Adrenal gland (tissue), 12 donors: ENCODE data around the gene TAF1C. TPM values are rescaled to one million over a fixed set of nuclear protein-coding genes. Genes with fewer than 3 reads are reported as not detected.

Experiments used
- DNase-seq, 7 donors: peaks; one replicate each; pipeline ENCODE4 v3.0.0-alpha.2; 2019 to 2020
- H3K27ac ChIP-seq, 5 donors: fragments of 200-600 bp; sonication (generic) in 4 of 5; 1 replicate in 3 of 5; 2 replicates in 2 of 5; pipeline versions ENCODE4 v1.5.1 to v1.8.0; 2016 to 2020; ENCODE audit warnings: mild to moderate bottlenecking in 1 of 5
- H3K27me3 ChIP-seq: fragments of 200-600 bp; 2 replicates; pipeline ENCODE4 v1.8.0; 2021
- H3K36me3 ChIP-seq, 2 donors: fragments of 200-600 bp; replicated peaks in 1 of 2; 1 replicate in 1 of 2; 2 replicates in 1 of 2; pipeline versions ENCODE4 v1.5.1 to v1.8.0; 2018 to 2022
- H3K4me1 ChIP-seq, 2 donors: fragments of 200-600 bp; replicated peaks in 1 of 2; 1 replicate in 1 of 2; 2 replicates in 1 of 2; pipeline versions ENCODE4 v1.5.1 to v1.8.0; 2018 to 2021
- H3K4me3 ChIP-seq, 4 donors: fragments of 200-600 bp; sonication (generic) in 3 of 4; one replicate each; pipeline ENCODE4 v1.5.1; 2016 to 2018
- H3K9me3 ChIP-seq, 3 donors: fragments of 200-600 bp; sonication (generic) in 1 of 3; replicated peaks in 1 of 3; 1 replicate in 2 of 3; 2 replicates in 1 of 3; pipeline versions ENCODE4 v1.5.1 to v1.8.0; 2016 to 2021
- POLR2A ChIP-seq, 2 donors: fragments of 450-650 bp; IDR thresholded peaks; one replicate each; pipeline ENCODE4 v1.6.1; 2017; ENCODE audit warnings: antibody characterized with exemption in 2 of 2, mild to moderate bottlenecking in 2 of 2, moderate library complexity in 1 of 2
- WGBS, 4 donors: extraction: QIAGEN DNeasy Blood & Tissue Kit in 2 of 4; methylation state at CpG; one replicate each; pipeline versions ENCODE4 v1.1.5 to v1.1.7; 2013 to 2017; 5-methylcytosine and 5-hydroxymethylcytosine counted together
- intact Hi-C, 2 donors: fragments of 100-400 bp; cut with DNase I; formaldehyde crosslinking; loops; one replicate each; pipeline versions ENCODE4 v1.14.1 to v1.15.0; 2022 to 2023
- polyA plus RNA-seq, 3 donors: library from polyadenylated mRNA; stranded (reverse); fragments of 200-250 nt in 2 of 3; fragments of 350-450 nt in 1 of 3; fragmentation: Illumina TruSeq in 1 of 3; extraction: RNeasy Lipid Tissue Mini Kit (QIAGEN cat#74804) in 1 of 3; gene quantifications; one replicate each; pipeline ENCODE4 v1.2.3, GENCODE V29; 2013 to 2014
- total RNA-seq, 9 donors: library from RNA; depleted of rRNA in 4 of 9; stranded (reverse); fragments of >200 nt in 4 of 9; fragments of 120-200 nt in 1 of 9; fragmentation: NEBNext Ultra II Directional in 1 of 9; extraction: Animal tissue kit (Norgen Biotek cat#: 25700) in 1 of 9; gene quantifications; one replicate each; pipeline versions ENCODE4 v1.1.0 to v1.2.4, GENCODE V29; 2013 to 2023
- TF ChIP-seq, protein P1 (sequence below), 6 experiments: fragments of 450-650 bp in 4 of 6; fragments of 200-600 bp in 2 of 6; sonication (generic) in 1 of 6; IDR thresholded peaks; 1 replicate in 5 of 6; 2 replicates in 1 of 6; pipeline versions ENCODE4 v1.5.1 to v1.8.0; 2016 to 2021; ENCODE audit warnings: antibody characterized with exemption in 6 of 6, mild to moderate bottlenecking in 2 of 6, moderate library complexity in 1 of 6
- donor health status: healthy with polysubstance abuse.
- donor health status: Bipolar disorder and iron deficiency.
- donor health status: DM: yes; HTN: yes; CAD: no.
- donor health status: DM: no; HTN: no; CAD: no.
- donor health status: DM: no; HTN: no; CAD: no.
- donor health status: DM: yes; HTN: yes; CAD: no.

The TAF1C gene
- total and polyA plus RNA-seq, 12 donors: 6.4 to 205 (median 40.1) TPM

DNA sequence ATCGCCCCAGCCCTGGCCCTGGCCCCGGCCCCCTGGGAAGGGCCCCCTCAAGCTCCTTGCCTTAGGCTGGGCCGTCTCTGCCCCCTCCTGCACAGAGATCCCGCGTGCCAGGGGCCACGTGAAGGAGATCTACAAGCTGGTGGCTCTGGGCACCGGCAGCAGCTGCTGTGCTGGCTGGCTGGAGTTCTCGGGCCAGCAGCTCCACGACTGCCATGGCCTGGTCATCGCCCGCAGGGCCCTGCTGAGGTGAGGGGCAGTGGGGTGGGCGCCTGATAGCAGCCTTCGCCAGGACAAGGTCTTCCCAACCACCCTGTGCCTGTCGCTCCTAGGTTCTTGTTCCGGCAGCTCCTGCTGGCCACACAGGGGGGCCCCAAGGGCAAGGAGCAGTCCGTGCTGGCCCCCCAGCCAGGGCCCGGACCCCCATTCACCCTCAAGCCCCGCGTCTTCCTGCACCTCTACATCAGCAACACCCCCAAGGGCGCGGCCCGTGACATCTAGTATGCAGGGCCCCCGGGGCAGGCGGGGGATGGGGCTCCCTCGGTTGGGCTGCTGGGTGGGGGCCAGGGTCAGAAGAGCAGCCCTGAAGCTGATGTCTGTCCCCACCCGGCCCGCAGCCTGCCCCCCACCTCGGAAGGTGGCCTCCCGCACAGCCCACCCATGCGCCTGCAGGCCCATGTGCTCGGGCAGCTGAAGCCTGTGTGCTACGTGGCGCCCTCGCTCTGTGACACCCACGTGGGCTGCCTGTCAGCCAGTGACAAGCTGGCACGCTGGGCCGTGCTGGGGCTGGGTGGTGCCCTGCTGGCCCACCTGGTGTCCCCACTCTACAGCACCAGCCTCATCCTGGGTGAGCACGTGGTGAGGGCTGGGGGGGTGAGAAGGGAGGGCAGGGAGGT, 8.6 kb upstream of the TAF1C start:
- Histone ChIP-seq H3K27ac (no peak overlapping the region), H3K9me3 (no peaks in the 10 kb centered on the region), H3K4me3 (no peak overlapping the region), H3K4me1 (no peaks in the 10 kb centered on the region), H3K36me3 (no peaks in the 10 kb centered on the region), H3K27me3 (no peaks in the 10 kb centered on the region)
- intact Hi-C loops: no loop called here
- WGBS, 4 donors: 53 to 78% (median 76%) methylated on average over 3 to 38 of the region's 38 CpGs
- DNase-seq: no peak
- TF ChIP-seq, protein P1, sequence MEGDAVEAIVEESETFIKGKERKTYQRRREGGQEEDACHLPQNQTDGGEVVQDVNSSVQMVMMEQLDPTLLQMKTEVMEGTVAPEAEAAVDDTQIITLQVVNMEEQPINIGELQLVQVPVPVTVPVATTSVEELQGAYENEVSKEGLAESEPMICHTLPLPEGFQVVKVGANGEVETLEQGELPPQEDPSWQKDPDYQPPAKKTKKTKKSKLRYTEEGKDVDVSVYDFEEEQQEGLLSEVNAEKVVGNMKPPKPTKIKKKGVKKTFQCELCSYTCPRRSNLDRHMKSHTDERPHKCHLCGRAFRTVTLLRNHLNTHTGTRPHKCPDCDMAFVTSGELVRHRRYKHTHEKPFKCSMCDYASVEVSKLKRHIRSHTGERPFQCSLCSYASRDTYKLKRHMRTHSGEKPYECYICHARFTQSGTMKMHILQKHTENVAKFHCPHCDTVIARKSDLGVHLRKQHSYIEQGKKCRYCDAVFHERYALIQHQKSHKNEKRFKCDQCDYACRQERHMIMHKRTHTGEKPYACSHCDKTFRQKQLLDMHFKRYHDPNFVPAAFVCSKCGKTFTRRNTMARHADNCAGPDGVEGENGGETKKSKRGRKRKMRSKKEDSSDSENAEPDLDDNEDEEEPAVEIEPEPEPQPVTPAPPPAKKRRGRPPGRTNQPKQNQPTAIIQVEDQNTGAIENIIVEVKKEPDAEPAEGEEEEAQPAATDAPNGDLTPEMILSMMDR (IDR thresholded peaks at IDR 0.05): no peak
- TF ChIP-seq POLR2A (IDR thresholded peaks at IDR 0.05): no peak

DNA sequence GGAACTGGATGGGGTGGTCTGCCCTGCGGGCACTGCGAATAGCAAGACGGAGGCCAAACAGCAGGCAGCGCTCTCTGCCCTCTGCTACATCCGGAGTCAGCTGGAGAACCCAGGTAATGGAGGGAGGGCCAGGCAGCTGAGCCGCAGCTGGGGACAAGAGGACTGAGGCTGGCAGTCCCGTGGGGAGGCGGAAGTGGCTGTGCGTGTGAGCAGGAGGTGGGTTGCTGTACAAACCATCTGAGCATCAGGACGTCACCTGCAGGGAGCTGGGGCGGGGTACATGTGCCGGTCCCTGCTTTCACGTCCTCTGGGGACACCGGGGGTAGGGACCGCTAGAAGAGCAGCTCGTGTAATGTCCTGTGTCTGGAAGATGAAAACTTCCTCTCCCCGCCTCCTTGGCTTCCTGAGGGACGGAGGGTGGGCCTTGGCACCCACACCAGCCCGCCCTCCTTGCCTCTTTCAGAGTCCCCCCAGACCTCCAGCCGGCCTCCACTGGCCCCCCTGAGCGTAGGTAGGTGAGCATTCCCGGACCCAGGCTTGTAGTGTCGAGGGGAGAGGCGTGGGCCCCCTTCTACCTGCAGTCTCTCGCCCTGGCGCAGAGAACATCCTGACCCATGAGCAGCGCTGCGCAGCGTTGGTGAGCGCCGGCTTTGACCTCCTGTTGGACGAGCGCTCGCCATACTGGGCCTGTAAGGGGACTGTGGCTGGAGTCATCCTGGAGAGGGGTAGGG, 7.8 kb upstream of the TAF1C start:
- 72 to 78% (median 74%) methylated on average over 25 to 34 of the region's 34 CpGs for WGBS, 4 donors

DNA sequence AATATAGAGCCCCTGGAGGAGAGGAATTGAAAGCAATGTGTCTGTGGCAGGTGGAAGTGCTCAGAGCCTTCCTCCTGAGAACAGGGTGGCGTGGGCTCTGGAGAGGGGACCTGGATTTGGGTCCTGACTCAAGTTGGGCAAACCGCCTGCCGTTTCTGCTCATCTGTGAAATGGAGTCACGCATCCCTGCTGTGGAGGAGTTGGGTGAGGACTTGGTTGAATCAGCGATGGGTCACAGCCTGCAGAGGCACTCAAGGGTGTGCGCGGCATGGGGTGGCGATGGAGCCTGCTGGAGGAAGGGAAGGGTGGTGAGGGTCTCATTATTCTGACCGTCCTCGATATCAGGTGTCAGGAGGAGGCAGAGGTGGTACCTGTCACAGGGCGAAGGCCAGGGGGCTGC, 7.2 kb upstream of the TAF1C start:
- Histone ChIP-seq H3K9me3 (no peaks in the 10 kb centered on the region), H3K4me1 (no peaks in the 10 kb centered on the region), H3K36me3 (no peaks in the 10 kb centered on the region), H3K4me3 (no peak overlapping the region), H3K27ac (no peak overlapping the region), H3K27me3 (no peaks in the 10 kb centered on the region)
- intact Hi-C loops: no loop called here
- DNase-seq: no peak
- TF ChIP-seq, protein P1 (IDR thresholded peaks at IDR 0.05): no peak
- no peak for TF ChIP-seq POLR2A (IDR thresholded peaks at IDR 0.05)
- WGBS, 4 donors: 81 to 91% (median 89%) methylated on average over 10 to 11 of the region's 11 CpGs

More for the DNA sequence above, 7.8 kb upstream of the TAF1C start:
- no peaks in the 10 kb centered on the region for H3K4me1 ChIP-seq
- no peak for TF ChIP-seq POLR2A (IDR thresholded peaks at IDR 0.05)
- TF ChIP-seq, protein P1 (IDR thresholded peaks at IDR 0.05): no peak
- intact Hi-C loops: no loop called here
- no peak overlapping the region for H3K4me3 ChIP-seq
- H3K27ac ChIP-seq: no peak overlapping the region
- peak in 1 of 7 donors; percentile 69 for DNase-seq
- no peaks in the 10 kb centered on the region for H3K27me3 ChIP-seq
- no peaks in the 10 kb centered on the region for H3K36me3 ChIP-seq
- no peaks in the 10 kb centered on the region for H3K9me3 ChIP-seq

DNA sequence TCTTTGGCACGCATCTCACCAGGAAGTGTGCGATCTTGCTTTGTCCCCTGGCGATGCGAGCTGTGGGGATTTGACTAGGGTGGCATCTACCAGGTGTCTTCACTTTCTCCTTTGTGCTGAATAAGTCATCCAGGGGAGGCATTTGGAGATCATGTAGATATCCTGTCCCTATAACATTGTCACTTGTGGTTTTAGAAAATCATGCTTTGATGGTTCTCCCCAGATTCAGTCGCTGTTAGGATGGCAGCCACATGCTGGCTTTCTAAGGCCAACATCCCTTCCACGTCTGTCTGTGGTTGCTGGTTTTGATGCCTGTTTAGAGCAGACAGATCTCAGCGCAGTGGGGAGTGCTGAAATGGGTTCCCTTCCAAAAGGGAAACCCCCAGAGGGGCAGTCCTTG, 6.6 kb upstream of the TAF1C start:
- H3K4me1 ChIP-seq: no peaks in the 10 kb centered on the region
- WGBS, 4 donors: 80 to 92% (median 84%) methylated on average over 7 of the region's 7 CpGs
- H3K27me3 ChIP-seq: no peaks in the 10 kb centered on the region
- TF ChIP-seq POLR2A (IDR thresholded peaks at IDR 0.05): no peak
- TF ChIP-seq, protein P1 (IDR thresholded peaks at IDR 0.05): no peak
- H3K9me3 ChIP-seq: no peaks in the 10 kb centered on the region
- no peak overlapping the region for H3K27ac ChIP-seq
- no peaks in the 10 kb centered on the region for H3K36me3 ChIP-seq
- DNase-seq: no peak
- intact Hi-C loops: no loop called here
- H3K4me3 ChIP-seq: no peak overlapping the region
